ENCODE results near the gene KASH5. TPM values are rescaled to one million over a fixed set of nuclear protein-coding genes. Genes with fewer than 3 reads are reported as not detected.

KASH5 gene
- total and polyA plus RNA-seq, 2 of the 13 experiments (the other 11 are each of a cell fraction or from before 2014, with no cell fraction given), result not detected

GRCh38 chr19:49383599-49383998, 4.5 kb upstream of the KASH5 start:
- Histone ChIP-seq H3K4me1 (ENCODE audit: insufficient read depth, low read length) (no peaks in the 10 kb centered on the region), H3K27me3 (ENCODE audit: control insufficient read depth in 1 of 2, insufficient read depth in 2 of 2, low read length in 2 of 2) (no peaks in the 10 kb centered on the region; a peak in 1 of 5 replicates), H2AFZ (ENCODE audit: low read length) (no peak overlapping the region), H3K79me2 (ENCODE audit: insufficient read depth, low read length) (no peaks in the 10 kb centered on the region), H3K9me3 (ENCODE audit: low read length) (no peaks in the 10 kb centered on the region), H4K20me1 (ENCODE audit: insufficient read depth, low read length) (no peaks in the 10 kb centered on the region), H3K4me2 (ENCODE audit: low read depth, low read length) (no peak overlapping the region), H3K27ac (ENCODE audit: extremely low read length, insufficient read depth, low read length) (no peak overlapping the region), H3K4me3 (replicated peaks in 1 of 3; ENCODE audit: insufficient read depth in 1 of 3, low read depth in 2 of 3, low read length in 3 of 3) (no peak overlapping the region), H3K36me3 (replicated peaks in 1 of 2; ENCODE audit: control insufficient read depth in 1 of 2, insufficient read depth in 2 of 2, low read length in 2 of 2) (no peaks in the 10 kb centered on the region), H3K9ac (ENCODE audit: insufficient read depth, low read depth, low read length) (no peak overlapping the region)
- FAIRE-seq (no peak), DNase-seq (ENCODE audit: low spot score) (no peak), ATAC-seq (no peak)
- intact Hi-C loops (cut with micrococcal nuclease; ENCODE audit: unreplicated experiment) (no loop called here), in situ Hi-C loops (cut with HindIII; ENCODE audit: extremely low pct_ligation_motif_present, low pct_unique_long_range_greater_than_20kb) (no loop called here)
- POLR2A ChIA-PET, result no interaction called here
- BruUV-seq (replicated peaks), result no TSS peak
- CTCF ChIA-PET (ENCODE audit: low intra/inter-chr PET ratio, low total read pairs), result no interaction called here
- 42% methylated on average over 1 of the region's 1 CpG for WGBS (ENCODE audit: low lambda C conversion rate)
- TF ChIP-seq MAFK (conservative IDR thresholded peaks at IDR 0.05 in 1 of 2, IDR thresholded peaks at IDR 0.05 in 1 of 2; ENCODE audit: low read length in 2 of 2) (peak; percentile 77 to 90), ZNF276 (CRISPR knock-in tag; IDR thresholded peaks at IDR 0.05; ENCODE audit: low read depth) (no peak), MEIS2 (CRISPR knock-in tag; IDR thresholded peaks at IDR 0.05) (no peak), PLRG1 (conservative IDR thresholded peaks at IDR 0.05) (no peak), MAZ (IDR thresholded peaks at IDR 0.05; ENCODE audit: borderline replicate concordance, low read depth, low read length) (no peak), MAZ (CRISPR knock-in tag; IDR thresholded peaks at IDR 0.05; ENCODE audit: low read depth) (no peak), ZNF292 (CRISPR knock-in tag; IDR thresholded peaks at IDR 0.05; ENCODE audit: borderline replicate concordance, low read depth) (no peak), ZNF510 (CRISPR knock-in tag; IDR thresholded peaks at IDR 0.05; ENCODE audit: low read depth) (no peak), ZSCAN21 (CRISPR knock-in tag; IDR thresholded peaks at IDR 0.05; ENCODE audit: borderline replicate concordance) (no peak), ZNF382 (CRISPR knock-in tag; IDR thresholded peaks at IDR 0.05; ENCODE audit: borderline replicate concordance) (no peak), KDM1A (CRISPR knock-in tag; IDR thresholded peaks at IDR 0.05) (no peak), ZNF142 (CRISPR knock-in tag; IDR thresholded peaks at IDR 0.05) (no peak), ZNF550 (CRISPR knock-in tag; IDR thresholded peaks at IDR 0.05; ENCODE audit: borderline replicate concordance) (no peak), MAFF (IDR thresholded peaks at IDR 0.05; ENCODE audit: low read depth, low read length) (peak; percentile 80), ZMYM2 (CRISPR knock-in tag; IDR thresholded peaks at IDR 0.05) (no peak), SALL2 (CRISPR knock-in tag; IDR thresholded peaks at IDR 0.05) (no peak), ATF1 (CRISPR knock-in tag; IDR thresholded peaks at IDR 0.05) (no peak), TGIF2 (CRISPR knock-in tag; IDR thresholded peaks at IDR 0.05) (no peak), EHMT2 (IDR thresholded peaks at IDR 0.05; ENCODE audit: borderline replicate concordance, low read depth, low read length) (no peak)

Data from HepG2 (cell line).